Measurements from ENCODE around the gene LAMA5.

Gene LAMA5

GRCh38 chr20:62292108-62292507 is 75.0 kb downstream of the LAMA5 start:
- no peak for TF ChIP-seq CTCF (IDR thresholded peaks at IDR 0.05; ENCODE audit: low read depth, low read length)
- H3K4me3 ChIP-seq (replicated peaks in 1 of 2; ENCODE audit: low read depth in 2 of 2, low read length in 2 of 2) = no peak overlapping the region
- no peak for DNase-seq (ENCODE audit: low read depth in 2 of 2)

DNA sequence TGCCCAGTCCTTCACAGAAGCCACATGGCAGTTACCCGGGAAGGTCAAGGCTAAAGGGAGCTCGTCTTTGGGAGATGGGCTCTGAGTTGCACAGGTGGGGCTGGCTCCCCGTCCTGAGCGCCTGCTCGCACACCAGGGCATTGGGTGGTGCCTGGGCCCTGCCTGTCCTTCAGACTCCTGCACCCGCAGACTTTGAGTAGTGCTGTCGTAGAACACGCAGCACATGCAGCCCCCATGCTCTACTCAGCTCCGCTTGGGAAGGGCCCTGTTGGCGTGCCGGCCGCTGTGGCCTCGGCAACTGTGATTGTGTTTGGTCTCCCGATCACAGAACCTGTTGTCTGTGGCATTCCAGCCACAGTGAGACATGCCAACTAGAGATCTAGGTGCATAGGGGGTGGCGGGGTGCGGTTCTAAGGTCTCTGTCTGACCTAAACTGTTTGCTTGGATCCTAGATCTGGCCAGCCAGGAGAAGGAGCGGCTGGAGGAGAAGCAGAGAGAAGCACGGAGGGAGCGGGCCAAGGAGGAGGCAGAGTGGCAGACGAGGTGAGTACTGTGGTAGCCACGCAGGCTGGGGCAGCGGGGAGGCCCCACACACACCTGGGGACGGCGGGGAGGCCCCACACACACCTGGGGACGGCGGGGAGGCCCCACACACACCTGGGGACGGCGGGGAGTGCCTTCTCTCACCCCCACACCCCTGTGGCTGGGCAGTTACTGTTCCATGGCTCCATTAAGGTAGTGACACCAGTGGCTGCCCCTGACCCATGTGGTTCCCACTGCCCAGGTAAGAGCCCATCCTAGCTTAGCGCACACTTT is 75.7 kb downstream of the LAMA5 start:
- TF ChIP-seq CTCF (IDR thresholded peaks at IDR 0.05; ENCODE audit: low read depth, low read length) = no peak
- no peak for DNase-seq (ENCODE audit: low read depth in 2 of 2)
- no peak overlapping the region for H3K4me3 ChIP-seq (replicated peaks in 1 of 2; ENCODE audit: low read depth in 2 of 2, low read length in 2 of 2)

- DNase-seq (ENCODE audit: low read depth in 2 of 2) = no peak
- no peak for TF ChIP-seq CTCF (IDR thresholded peaks at IDR 0.05; ENCODE audit: low read depth, low read length)
- H3K4me3 ChIP-seq (replicated peaks in 1 of 2; ENCODE audit: low read depth in 2 of 2, low read length in 2 of 2) = no peak overlapping the region
These were observed 77.2 kb downstream of the LAMA5 start for GRCh38 chr20:62289898-62290297.

GRCh38 chr20:62289131-62289530 is 78.0 kb downstream of the LAMA5 start:
- no peak overlapping the region for H3K4me3 ChIP-seq (replicated peaks in 1 of 2; ENCODE audit: low read depth in 2 of 2, low read length in 2 of 2)
- no peak for TF ChIP-seq CTCF (IDR thresholded peaks at IDR 0.05; ENCODE audit: low read depth, low read length)

DNA sequence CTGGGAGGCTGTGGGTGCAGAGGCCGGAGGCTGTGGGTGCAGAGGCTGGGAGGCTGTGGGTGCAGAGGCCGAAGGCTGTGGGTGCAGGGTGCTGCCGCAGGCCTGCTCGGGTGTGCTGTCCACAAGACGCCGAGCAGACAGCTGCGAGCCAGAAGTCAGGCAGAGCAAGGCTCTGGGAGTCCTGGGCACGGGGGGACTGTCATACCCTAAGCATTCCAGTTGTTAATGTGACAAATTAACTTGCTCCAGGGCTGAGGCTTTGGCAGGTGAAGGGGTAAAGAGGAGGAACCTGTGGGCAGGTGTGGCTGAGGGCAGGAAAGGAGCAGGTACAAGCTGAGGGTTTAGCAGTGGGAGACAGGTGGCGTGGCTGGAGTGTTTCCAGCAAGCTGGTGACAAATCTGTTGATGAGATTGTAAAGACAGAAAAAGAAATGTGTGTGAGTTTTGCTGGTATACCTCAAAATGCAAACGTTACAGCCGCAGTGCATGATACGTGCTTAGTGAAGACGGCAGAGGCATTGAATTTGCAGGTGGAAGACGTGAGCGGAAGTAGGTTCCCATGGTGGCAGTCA is 78.5 kb downstream of the LAMA5 start:
- H3K4me3 ChIP-seq (replicated peaks in 1 of 2; ENCODE audit: low read depth in 2 of 2, low read length in 2 of 2) = no peak overlapping the region
- DNase-seq (ENCODE audit: low read depth in 2 of 2) = no peak
- TF ChIP-seq CTCF (IDR thresholded peaks at IDR 0.05; ENCODE audit: low read depth, low read length) = no peak

More at GRCh38 chr20:62289131-62289530, 78.0 kb downstream of the LAMA5 start:
- no peak for DNase-seq (ENCODE audit: low read depth in 2 of 2)

DNA sequence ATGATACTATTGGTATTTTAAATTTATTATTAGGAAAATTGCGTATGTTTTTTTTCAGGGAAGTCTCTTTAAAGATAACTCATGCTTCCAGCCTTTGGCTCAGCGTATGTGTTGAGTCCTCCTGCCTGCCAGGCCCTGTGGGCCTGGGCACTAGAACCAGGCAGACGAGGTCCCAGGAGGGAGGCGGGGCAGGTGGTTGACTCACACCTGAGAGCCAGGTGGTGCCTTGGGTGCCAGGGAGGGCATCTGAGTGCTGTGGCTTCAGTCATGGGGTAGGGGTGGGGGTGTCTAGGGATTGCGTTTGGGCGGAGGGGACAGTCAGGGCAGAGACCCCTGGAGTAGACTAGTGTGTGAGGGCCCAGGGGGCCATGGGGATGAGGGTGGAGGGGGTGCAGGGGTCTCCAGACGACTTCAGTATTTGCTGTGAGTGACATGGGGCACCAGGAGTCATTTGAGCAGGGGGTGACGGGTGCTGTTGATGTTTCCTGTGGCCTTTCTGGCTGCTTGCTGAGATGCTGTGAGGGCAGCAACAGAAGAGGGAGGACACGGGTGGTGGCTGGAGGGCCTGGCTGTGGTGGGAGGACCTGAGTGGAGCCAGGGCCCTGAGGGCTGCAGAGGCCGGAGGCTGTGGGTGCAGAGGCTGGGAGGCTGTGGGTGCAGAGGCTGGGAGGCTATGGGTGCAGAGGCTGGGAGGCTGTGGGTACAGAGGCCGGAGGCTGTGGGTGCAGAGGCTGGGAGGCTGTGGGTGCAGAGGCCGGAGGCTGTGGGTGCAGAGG is 79.2 kb downstream of the LAMA5 start:
- no peak for TF ChIP-seq CTCF (IDR thresholded peaks at IDR 0.05; ENCODE audit: low read depth, low read length)
- no peak for DNase-seq (ENCODE audit: low read depth in 2 of 2)
- no peak overlapping the region for H3K4me3 ChIP-seq (replicated peaks in 1 of 2; ENCODE audit: low read depth in 2 of 2, low read length in 2 of 2)

Measured in cardiac fibroblast (primary cell).